HEK293 (cell line): Measurements from ENCODE around the gene HABP4.

Experiments
- CTCF ChIA-PET: fragments of 350-600 bp; formaldehyde crosslinking; extraction: SDS; loops from one replicate; lab custom pipeline; 2021; ENCODE audit warnings: antibody characterized with exemption; lab: Yijun Ruan, JAX
- POLR2A ChIA-PET: fragments of 300-600 bp; formaldehyde crosslinking; extraction: SDS; loops from one replicate; lab custom pipeline; 2020; ENCODE audit warnings: antibody characterized with exemption, inconsistent platforms; lab: Yijun Ruan, JAX
- H3K27ac ChIP-seq: fragments of 200-500 bp; sonication (Bioruptor generic); 2 replicates; pipeline ENCODE4 v1.5.1; 2014; ENCODE audit warnings: low read depth, low read length, control low read depth, inconsistent platforms; ENCODE audit errors: extremely low read depth
- H3K36me3 ChIP-seq, 2 experiments: fragments of 200-500 bp in 1 of 2; sonication (Bioruptor generic) in 1 of 2; 1 replicate in 1 of 2; 2 replicates in 1 of 2; pipeline ENCODE4 v1.5.1; 2014 to 2017; ENCODE audit warnings: inconsistent platforms in 2 of 2, low read length in 2 of 2; ENCODE audit not compliant: control insufficient read depth in 2 of 2, insufficient read depth in 1 of 2
- H3K4me1 ChIP-seq: fragments of 200-500 bp; sonication (Bioruptor generic); 2 replicates; pipeline ENCODE4 v1.5.1; 2014; ENCODE audit warnings: mild to moderate bottlenecking, low read length, inconsistent platforms; ENCODE audit not compliant: control insufficient read depth, insufficient read depth
- H3K4me3 ChIP-seq: 2 replicates; pipeline ENCODE4 v1.5.1; 2011; ENCODE audit warnings: low read depth, mild to moderate bottlenecking, control low read depth, low read length, moderate library complexity
- H3K9me3 ChIP-seq: fragments of 200-500 bp; sonication (Bioruptor generic); 2 replicates; pipeline ENCODE4 v1.5.1; 2014; ENCODE audit warnings: low read depth, low read length, inconsistent platforms; ENCODE audit not compliant: control insufficient read depth, insufficient read depth
- BCL11A ChIP-seq: fragments of 450-650 bp; formaldehyde crosslinking; IDR thresholded peaks from 2 replicates; pipeline ENCODE4 v1.5.1; 2016; ENCODE audit warnings: low read depth, missing biosample characterization, missing genetic modification characterization
- FEZF1 ChIP-seq: fragments of 450-650 bp; formaldehyde crosslinking; IDR thresholded peaks from 2 replicates; pipeline ENCODE4 v1.5.1; 2016; ENCODE audit warnings: missing biosample characterization, missing genetic modification characterization
- GLIS2 ChIP-seq: fragments of 450-650 bp; formaldehyde crosslinking; IDR thresholded peaks from 2 replicates; pipeline ENCODE4 v1.5.1; 2016; ENCODE audit warnings: missing biosample characterization, missing genetic modification characterization
- HOXD13 ChIP-seq: sonication (generic); formaldehyde crosslinking; IDR thresholded peaks from 2 replicates; pipeline ENCODE4 v1.8.0; 2022; ENCODE audit warnings: missing genetic modification reagents, borderline replicate concordance
- KLF9 ChIP-seq: fragments of 450-650 bp; formaldehyde crosslinking; IDR thresholded peaks from 2 replicates; pipeline ENCODE4 v1.5.1; 2016; ENCODE audit warnings: missing biosample characterization, missing genetic modification characterization, low read depth
- MYNN ChIP-seq: fragments of 450-650 bp; formaldehyde crosslinking; IDR thresholded peaks from 2 replicates; pipeline ENCODE4 v1.5.1; 2016; ENCODE audit warnings: missing biosample characterization, missing genetic modification characterization, borderline replicate concordance
- PRDM1 ChIP-seq: fragments of 450-650 bp; formaldehyde crosslinking; IDR thresholded peaks from 2 replicates; pipeline ENCODE4; 2016; ENCODE audit warnings: missing biosample characterization, missing genetic modification characterization
- SCRT2 ChIP-seq: fragments of 450-650 bp; formaldehyde crosslinking; IDR thresholded peaks from 2 replicates; pipeline ENCODE4 v1.5.1; 2016; ENCODE audit warnings: missing biosample characterization, missing genetic modification characterization
- YY2 ChIP-seq: fragments of 450-650 bp; formaldehyde crosslinking; IDR thresholded peaks from 2 replicates; pipeline ENCODE4 v1.5.1; 2016; ENCODE audit warnings: missing biosample characterization, missing genetic modification characterization
- ZBTB1 ChIP-seq: fragments of 450-650 bp; formaldehyde crosslinking; IDR thresholded peaks from 2 replicates; pipeline ENCODE4 v1.5.1; 2016; ENCODE audit warnings: missing biosample characterization, missing genetic modification characterization
- ZBTB20 ChIP-seq: fragments of 450-650 bp; formaldehyde crosslinking; IDR thresholded peaks from 2 replicates; pipeline ENCODE4 v1.5.1; 2016; ENCODE audit warnings: missing biosample characterization, missing genetic modification characterization
- ZBTB21 ChIP-seq: fragments of 450-650 bp; formaldehyde crosslinking; IDR thresholded peaks from 2 replicates; pipeline ENCODE4 v1.5.1; 2017; ENCODE audit warnings: missing biosample characterization, missing genetic modification characterization
- ZFP69B ChIP-seq: fragments of 450-650 bp; formaldehyde crosslinking; IDR thresholded peaks from 2 replicates; pipeline ENCODE4 v1.5.1; 2016; ENCODE audit warnings: missing biosample characterization, missing genetic modification characterization
- ZNF112 ChIP-seq: fragments of 450-650 bp; formaldehyde crosslinking; IDR thresholded peaks from 2 replicates; pipeline ENCODE4 v1.5.0; 2017; ENCODE audit warnings: missing biosample characterization, missing genetic modification characterization
- ZNF138 ChIP-seq: fragments of 450-650 bp; formaldehyde crosslinking; IDR thresholded peaks from 2 replicates; pipeline ENCODE4 v1.5.1; 2016; ENCODE audit warnings: missing biosample characterization, missing genetic modification characterization, borderline replicate concordance
- ZNF19 ChIP-seq: fragments of 450-650 bp; formaldehyde crosslinking; IDR thresholded peaks from 2 replicates; pipeline ENCODE4; 2016; ENCODE audit warnings: missing biosample characterization, missing genetic modification characterization, low read depth
- ZNF350 ChIP-seq: fragments of 450-650 bp; formaldehyde crosslinking; IDR thresholded peaks from 2 replicates; pipeline ENCODE4 v1.5.0; 2017; ENCODE audit warnings: missing biosample characterization, mild to moderate bottlenecking, missing genetic modification characterization
- ZNF426 ChIP-seq: fragments of 450-650 bp; formaldehyde crosslinking; IDR thresholded peaks from 2 replicates; pipeline ENCODE4 v1.5.1; 2017; ENCODE audit warnings: missing biosample characterization, missing genetic modification characterization, mild to moderate bottlenecking, inconsistent platforms, moderate library complexity
- ZNF514 ChIP-seq: fragments of 450-650 bp; formaldehyde crosslinking; IDR thresholded peaks from 2 replicates; pipeline ENCODE4 v1.5.1; 2016; ENCODE audit warnings: missing biosample characterization, missing genetic modification characterization
- ZNF530 ChIP-seq: fragments of 450-650 bp; formaldehyde crosslinking; IDR thresholded peaks from 2 replicates; pipeline ENCODE4 v1.5.1; 2016; ENCODE audit warnings: low read depth, missing biosample characterization, missing genetic modification characterization
- ZSCAN23 ChIP-seq: fragments of 450-650 bp; formaldehyde crosslinking; IDR thresholded peaks from 2 replicates; pipeline ENCODE4 v1.5.1; 2016; ENCODE audit warnings: missing biosample characterization, missing genetic modification characterization
- TF ChIP-seq, protein P1 (sequence below): fragments of 450-650 bp; formaldehyde crosslinking; IDR thresholded peaks from 2 replicates; pipeline ENCODE4 v1.5.1; 2017; ENCODE audit warnings: missing biosample characterization, missing genetic modification characterization
- TF ChIP-seq, protein P2 (sequence below): fragments of 450-650 bp; formaldehyde crosslinking; IDR thresholded peaks from 2 replicates; pipeline ENCODE4 v1.5.1; 2016; ENCODE audit warnings: missing biosample characterization, missing genetic modification characterization
- TF ChIP-seq, protein P3 (sequence below): fragments of 450-650 bp; formaldehyde crosslinking; IDR thresholded peaks from 2 replicates; pipeline ENCODE4 v1.5.0; 2017; ENCODE audit warnings: missing biosample characterization, missing genetic modification characterization, borderline replicate concordance

Gene HABP4

DNA sequence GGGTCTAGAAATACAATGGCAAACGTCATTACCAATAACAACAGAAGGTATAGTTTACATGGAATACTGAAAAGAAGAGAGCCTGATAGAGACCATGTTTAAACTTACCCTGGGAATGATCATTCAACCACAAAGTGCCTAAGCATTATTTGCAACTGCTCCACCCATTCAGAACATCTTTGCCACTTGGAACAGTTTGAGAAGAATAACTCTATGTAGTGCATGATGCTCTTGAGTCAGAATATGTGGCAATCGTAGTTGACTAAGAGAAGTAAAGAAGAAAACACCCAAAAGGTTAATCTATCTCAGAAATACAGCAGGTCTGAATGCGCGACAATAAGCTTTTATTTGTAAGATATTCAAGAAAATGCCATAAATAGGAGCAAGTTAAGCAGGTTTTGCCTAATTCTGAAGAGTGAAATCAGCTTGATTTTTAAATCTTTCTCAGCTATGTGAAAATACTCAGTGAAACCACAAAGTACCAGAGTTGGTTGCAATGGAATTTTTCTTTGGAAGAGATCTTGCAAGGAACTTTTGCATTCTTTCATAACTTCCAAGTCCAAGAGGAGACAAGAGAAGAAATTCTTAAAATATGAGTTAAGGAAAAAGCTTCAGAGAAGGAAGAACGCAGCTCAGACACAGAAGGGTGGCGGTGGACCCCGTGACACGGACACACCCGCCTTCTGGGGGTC lies 64.3 kb downstream of the HABP4 start:
- H3K9me3 ChIP-seq: no peaks in the 10 kb centered on the region
- peaks cover 0 to 31% of the 10 kb centered on the region in 2 experiments; a peak in 2 of 3 replicates for H3K36me3 ChIP-seq
- CTCF ChIA-PET: interaction anchor here (0.6 to 1.1 kb wide), 2 partner anchors 44 to 655 kb away, joined by 3 to 7 read pairs; no protein-coding TSS in a partner anchor
- H3K4me1 ChIP-seq: no peaks in the 10 kb centered on the region
- no peak overlapping the region for H3K27ac ChIP-seq
- POLR2A ChIA-PET: no interaction called here
- no peak for TF ChIP-seq ZFP69B (tag by site-specific recombination)
- TF ChIP-seq, protein P1, sequence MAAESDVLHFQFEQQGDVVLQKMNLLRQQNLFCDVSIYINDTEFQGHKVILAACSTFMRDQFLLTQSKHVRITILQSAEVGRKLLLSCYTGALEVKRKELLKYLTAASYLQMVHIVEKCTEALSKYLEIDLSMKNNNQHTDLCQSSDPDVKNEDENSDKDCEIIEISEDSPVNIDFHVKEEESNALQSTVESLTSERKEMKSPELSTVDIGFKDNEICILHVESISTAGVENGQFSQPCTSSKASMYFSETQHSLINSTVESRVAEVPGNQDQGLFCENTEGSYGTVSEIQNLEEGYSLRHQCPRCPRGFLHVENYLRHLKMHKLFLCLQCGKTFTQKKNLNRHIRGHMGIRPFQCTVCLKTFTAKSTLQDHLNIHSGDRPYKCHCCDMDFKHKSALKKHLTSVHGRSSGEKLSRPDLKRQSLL (tag by site-specific recombination): no peak
- no peak for TF ChIP-seq HOXD13 (CRISPR knock-in tag)
- TF ChIP-seq ZNF426: no peak
- TF ChIP-seq ZNF514 (tag by site-specific recombination): no peak
- TF ChIP-seq ZNF19: no peak
- no peak for TF ChIP-seq GLIS2
- no peak for TF ChIP-seq YY2 (tag by site-specific recombination)
- TF ChIP-seq KLF9: no peak
- no peak overlapping the region for H3K4me3 ChIP-seq

DNA sequence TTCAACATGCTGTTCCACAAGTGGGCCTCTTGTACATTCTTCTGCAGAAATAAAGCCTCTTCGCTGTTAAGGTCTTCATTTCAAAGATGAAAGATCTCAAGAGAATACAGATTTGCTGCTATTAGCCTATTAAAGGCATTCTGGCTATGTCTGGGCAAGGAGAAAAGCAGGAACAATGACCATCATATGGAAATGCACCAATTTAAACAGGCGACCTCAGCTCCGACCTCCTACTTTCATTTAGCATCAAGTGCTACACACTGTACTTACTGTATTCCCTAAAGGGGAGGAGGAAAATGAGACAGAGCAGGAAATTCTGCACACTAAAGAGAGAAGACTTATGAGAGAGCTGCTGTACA lies 64.8 kb downstream of the HABP4 start:
- Histone ChIP-seq H3K4me3 (no peak overlapping the region), H3K27ac (no peak overlapping the region), H3K36me3 (peaks cover 0 to 28% of the 10 kb centered on the region in 2 experiments; a peak in 2 of 3 replicates), H3K9me3 (no peaks in the 10 kb centered on the region)
- CTCF ChIA-PET: interaction anchor here (1.1 kb wide), 1 partner anchor 45 kb away, joined by 3 read pairs; no protein-coding TSS in a partner anchor
- no peak for TF ChIP-seq PRDM1 (tag by site-specific recombination)
- TF ChIP-seq, all 188 proteins: peak for 0
- no peaks in the 10 kb centered on the region for H3K4me1 ChIP-seq
- POLR2A ChIA-PET: no interaction called here

DNA sequence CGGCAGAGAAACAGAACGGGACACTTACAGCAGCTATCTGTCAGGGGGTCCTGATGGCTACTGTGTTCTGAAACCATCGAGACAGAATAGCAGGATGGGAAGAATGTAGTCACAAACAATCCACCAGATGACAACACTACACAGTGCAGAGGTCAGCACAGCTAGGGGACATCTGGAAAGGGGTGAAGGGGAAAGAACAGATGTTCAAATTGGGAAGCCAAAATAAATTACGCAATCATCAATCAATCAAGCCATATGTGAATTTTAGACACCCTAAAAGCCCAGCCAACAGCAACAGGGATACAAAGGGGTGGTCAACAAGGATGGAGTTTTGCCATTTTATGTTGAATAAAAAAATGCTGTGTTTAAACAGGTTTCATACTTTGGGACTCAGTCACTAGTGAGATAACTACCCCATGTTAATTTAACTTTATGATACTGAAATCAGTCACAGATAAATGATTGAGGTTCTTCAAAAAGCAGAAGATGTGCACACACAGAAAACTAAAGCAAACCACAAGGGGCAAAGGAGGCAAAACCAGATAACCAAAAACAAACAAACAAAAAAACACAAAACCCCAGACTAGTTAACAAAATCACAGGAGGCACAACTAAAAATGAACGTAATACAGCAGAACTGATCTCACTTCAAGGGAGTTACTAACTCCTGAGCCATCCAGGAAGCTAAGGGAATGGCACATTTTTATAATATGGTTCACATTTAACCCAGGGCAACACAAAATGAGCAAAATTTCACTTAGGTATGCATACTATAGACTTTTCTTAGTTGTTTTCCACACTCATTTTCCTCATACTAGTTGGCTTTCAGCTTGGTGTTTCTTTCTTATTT lies 65.9 kb downstream of the HABP4 start:
- Histone ChIP-seq H3K27ac (no peak overlapping the region), H3K36me3 (peaks cover 0 to 28% of the 10 kb centered on the region in 2 experiments; a peak in 2 of 3 replicates), H3K4me1 (no peaks in the 10 kb centered on the region), H3K4me3 (no peak overlapping the region), H3K9me3 (no peaks in the 10 kb centered on the region)
- TF ChIP-seq MYNN (tag by site-specific recombination): no peak
- TF ChIP-seq ZNF350 (tag by site-specific recombination): no peak
- no peak for TF ChIP-seq ZNF138 (tag by site-specific recombination)
- TF ChIP-seq FEZF1 (tag by site-specific recombination): no peak
- no peak for TF ChIP-seq ZSCAN23
- no peak for TF ChIP-seq SCRT2 (tag by site-specific recombination)
- TF ChIP-seq ZBTB21 (tag by site-specific recombination): no peak
- CTCF ChIA-PET: no interaction called here
- POLR2A ChIA-PET: no interaction called here

DNA sequence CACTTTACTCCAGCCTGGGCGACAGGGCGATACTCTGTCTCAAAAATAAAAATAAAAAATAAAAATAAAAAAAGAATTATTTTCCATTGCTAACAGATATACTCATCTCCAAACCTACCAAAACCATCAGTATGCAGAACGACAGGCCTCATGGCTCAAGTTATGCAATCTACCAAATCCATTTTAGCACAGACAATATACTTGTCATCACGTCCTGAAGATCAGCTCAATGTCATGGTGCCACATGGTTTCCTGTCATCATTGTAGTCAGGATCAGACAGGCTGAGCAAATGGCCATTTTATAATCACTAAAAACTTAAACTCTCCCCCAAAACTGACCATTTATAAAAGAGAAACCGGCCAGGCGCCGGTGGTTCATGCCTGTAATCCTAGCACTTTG lies 69.1 kb downstream of the HABP4 start:
- CTCF ChIA-PET: interaction anchor here (0.6 kb wide), 1 partner anchor 93 kb away, joined by 3 read pairs; no protein-coding TSS in a partner anchor
- peaks cover 0 to 36% of the 10 kb centered on the region in 2 experiments; a peak in 2 of 3 replicates for H3K36me3 ChIP-seq
- H3K27ac ChIP-seq: no peak overlapping the region
- POLR2A ChIA-PET: no interaction called here
- no peaks in the 10 kb centered on the region for H3K4me1 ChIP-seq
- no peaks in the 10 kb centered on the region for H3K9me3 ChIP-seq
- H3K4me3 ChIP-seq: no peak overlapping the region
- TF ChIP-seq ZBTB1: no peak
- TF ChIP-seq ZNF112 (tag by site-specific recombination): no peak
- TF ChIP-seq BCL11A (tag by site-specific recombination): no peak
- TF ChIP-seq, protein P2, sequence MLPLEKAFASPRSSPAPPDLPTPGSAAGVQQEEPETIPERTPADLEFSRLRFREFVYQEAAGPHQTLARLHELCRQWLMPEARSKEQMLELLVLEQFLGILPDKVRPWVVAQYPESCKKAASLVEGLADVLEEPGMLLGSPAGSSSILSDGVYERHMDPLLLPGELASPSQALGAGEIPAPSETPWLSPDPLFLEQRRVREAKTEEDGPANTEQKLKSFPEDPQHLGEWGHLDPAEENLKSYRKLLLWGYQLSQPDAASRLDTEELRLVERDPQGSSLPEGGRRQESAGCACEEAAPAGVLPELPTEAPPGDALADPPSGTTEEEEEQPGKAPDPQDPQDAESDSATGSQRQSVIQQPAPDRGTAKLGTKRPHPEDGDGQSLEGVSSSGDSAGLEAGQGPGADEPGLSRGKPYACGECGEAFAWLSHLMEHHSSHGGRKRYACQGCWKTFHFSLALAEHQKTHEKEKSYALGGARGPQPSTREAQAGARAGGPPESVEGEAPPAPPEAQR: no peak
- TF ChIP-seq ZBTB20 (tag by site-specific recombination): no peak
- TF ChIP-seq, protein P3, sequence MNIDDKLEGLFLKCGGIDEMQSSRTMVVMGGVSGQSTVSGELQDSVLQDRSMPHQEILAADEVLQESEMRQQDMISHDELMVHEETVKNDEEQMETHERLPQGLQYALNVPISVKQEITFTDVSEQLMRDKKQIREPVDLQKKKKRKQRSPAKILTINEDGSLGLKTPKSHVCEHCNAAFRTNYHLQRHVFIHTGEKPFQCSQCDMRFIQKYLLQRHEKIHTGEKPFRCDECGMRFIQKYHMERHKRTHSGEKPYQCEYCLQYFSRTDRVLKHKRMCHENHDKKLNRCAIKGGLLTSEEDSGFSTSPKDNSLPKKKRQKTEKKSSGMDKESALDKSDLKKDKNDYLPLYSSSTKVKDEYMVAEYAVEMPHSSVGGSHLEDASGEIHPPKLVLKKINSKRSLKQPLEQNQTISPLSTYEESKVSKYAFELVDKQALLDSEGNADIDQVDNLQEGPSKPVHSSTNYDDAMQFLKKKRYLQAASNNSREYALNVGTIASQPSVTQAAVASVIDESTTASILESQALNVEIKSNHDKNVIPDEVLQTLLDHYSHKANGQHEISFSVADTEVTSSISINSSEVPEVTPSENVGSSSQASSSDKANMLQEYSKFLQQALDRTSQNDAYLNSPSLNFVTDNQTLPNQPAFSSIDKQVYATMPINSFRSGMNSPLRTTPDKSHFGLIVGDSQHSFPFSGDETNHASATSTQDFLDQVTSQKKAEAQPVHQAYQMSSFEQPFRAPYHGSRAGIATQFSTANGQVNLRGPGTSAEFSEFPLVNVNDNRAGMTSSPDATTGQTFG (tag by site-specific recombination): no peak
- TF ChIP-seq ZNF530 (tag by site-specific recombination): no peak
